PC-3 (cell line): ENCODE data around the gene ABCC10. TPM values are rescaled to one million over a fixed set of nuclear protein-coding genes. Genes with fewer than 3 reads are reported as not detected.

Experiments used
- ATAC-seq: fragments of 200-7000 bp; cut with Tn5 transposase; 2 replicates; pipeline ENCODE4 v1.9.1; 2020; ENCODE audit warnings: mild to moderate bottlenecking, moderate library complexity
- BruUV-seq: library from RNA; stranded (reverse); fragments of 400-500 nt; replicated peaks from 2 replicates; lab custom pipeline; 2021; lab: Mats Ljungman, UMichigan
- CTCF ChIA-PET: fragments of 300-600 bp; sonication (Branson Sonifier 250); formaldehyde crosslinking; loops from one replicate; lab custom pipeline; 2022; ENCODE audit warnings: antibody characterized with exemption; lab: Charles Lee
- POLR2A ChIA-PET: fragments of 300-600 bp; sonication (Branson Sonifier 250); formaldehyde crosslinking; loops from one replicate; lab custom pipeline; 2022; ENCODE audit warnings: antibody characterized with exemption; ENCODE audit not compliant: unreplicated experiment; lab: Charles Lee
- DNase-seq: peaks from one replicate; pipeline ENCODE4 v3.0.0-alpha.2; 2015
- H2AFZ ChIP-seq: fragments of 300-600 bp; sonication (generic); 2 replicates; pipeline ENCODE4 v1.6.0; 2016; ENCODE audit warnings: antibody characterized with exemption, low read length
- H3F3A ChIP-seq: fragments of 300-600 bp; sonication (generic); one replicate; pipeline ENCODE4 v1.6.0; 2017; ENCODE audit warnings: antibody characterized with exemption, low read length, control low read depth, mild to moderate bottlenecking; ENCODE audit not compliant: unreplicated experiment
- H3K27ac ChIP-seq: fragments of 300-600 bp; sonication (generic); 2 replicates; pipeline ENCODE4 v1.5.1; 2016; ENCODE audit warnings: mild to moderate bottlenecking, low read length
- H3K27me3 ChIP-seq: fragments of 300-600 bp; sonication (generic); 2 replicates; pipeline ENCODE4 v1.6.1; 2016; ENCODE audit warnings: low read length, mixed read lengths
- H3K36me3 ChIP-seq: fragments of 300-600 bp; sonication (generic); 2 replicates; pipeline ENCODE4 v1.6.1; 2016; ENCODE audit warnings: low read depth, mixed run types, low read length, mixed read lengths
- H3K4me1 ChIP-seq: fragments of 300-600 bp; sonication (generic); 2 replicates; pipeline ENCODE4 v1.5.1; 2016; ENCODE audit warnings: low read length; ENCODE audit not compliant: insufficient read depth
- H3K4me2 ChIP-seq: fragments of 300-600 bp; sonication (generic); 2 replicates; pipeline ENCODE4 v1.6.0; 2016; ENCODE audit warnings: low read length
- H3K4me3 ChIP-seq: fragments of 300-600 bp; sonication (generic); 2 replicates; pipeline ENCODE4 v1.5.1; 2016; ENCODE audit warnings: mild to moderate bottlenecking, low read length, mixed read lengths
- H3K79me2 ChIP-seq: fragments of 300-600 bp; sonication (generic); 2 replicates; pipeline ENCODE4 v1.6.1; 2017; ENCODE audit warnings: low read length, mixed read lengths
- H3K9ac ChIP-seq: fragments of 300-600 bp; sonication (generic); 2 replicates; pipeline ENCODE4 v1.6.0; 2016; ENCODE audit warnings: mild to moderate bottlenecking, low read length
- H3K9me2 ChIP-seq: fragments of 300-600 bp; sonication (generic); replicated peaks from 2 replicates; pipeline ENCODE4 v1.6.1; 2016; ENCODE audit warnings: mixed run types, low read length, mixed read lengths
- H3K9me3 ChIP-seq: fragments of 300-600 bp; sonication (generic); 2 replicates; pipeline ENCODE4 v1.6.1; 2016; ENCODE audit warnings: low read length, mixed read lengths
- H4K20me1 ChIP-seq: fragments of 300-600 bp; sonication (generic); 2 replicates; pipeline ENCODE4 v1.6.1; 2016; ENCODE audit warnings: low read length, mixed read lengths
- CTCF ChIP-seq: fragments of 300-600 bp; sonication (generic); conservative IDR thresholded peaks from 2 replicates; pipeline ENCODE4 v1.5.1; 2017; ENCODE audit warnings: antibody characterized with exemption, low read depth, mild to moderate bottlenecking, low read length
- EZH2 ChIP-seq: fragments of 300-600 bp; sonication (generic); IDR thresholded peaks from one replicate; pipeline ENCODE4 v1.6.1; 2017; ENCODE audit warnings: antibody characterized with exemption, mild to moderate bottlenecking, low read length; ENCODE audit not compliant: unreplicated experiment
- EZH2phosphoT487 ChIP-seq: fragments of 300-600 bp; sonication (generic); IDR thresholded peaks from 2 replicates; pipeline ENCODE4 v1.6.1; 2018; ENCODE audit warnings: mild to moderate bottlenecking, antibody characterized with exemption, low read length, borderline replicate concordance
- intact Hi-C: fragments of 100-400 bp; cut with micrococcal nuclease; formaldehyde crosslinking; loops from 2 replicates; pipeline ENCODE4 v1.9.0; 2023
- total RNA-seq: library from RNA; depleted of rRNA; stranded (reverse); fragments of >200 nt; gene quantifications from 2 replicates; pipeline ENCODE4 v1.2.3, GENCODE V29; 2014

The ABCC10 gene
- total RNA-seq, 1 experiment from 2014 or later, result 23.1 TPM

- H3K4me1 ChIP-seq, result peaks cover 37% of the 10 kb centered on the region
- intact Hi-C loops, result loop anchor here (2.0 kb wide), 1 partner anchor 20 kb away; no protein-coding TSS in a partner anchor
- ATAC-seq, result no peak
- H3K27me3 ChIP-seq, result no peaks in the 10 kb centered on the region
- no peaks in the 10 kb centered on the region for H4K20me1 ChIP-seq
- no peaks in the 10 kb centered on the region for H3F3A ChIP-seq
- no peak for DNase-seq
- TF ChIP-seq CTCF (no peak), EZH2phosphoT487 (no peak), EZH2 (no peak)
- no peaks in the 10 kb centered on the region for H3K9me2 ChIP-seq
- peak overlapping the region; percentile 94 for H3K4me2 ChIP-seq
- H3K9me3 ChIP-seq, result no peaks in the 10 kb centered on the region
- peak overlapping the region; percentile 90 for H3K4me3 ChIP-seq
- POLR2A ChIA-PET, result no interaction called here
- BruUV-seq, result no TSS peak
- H3K27ac ChIP-seq, result no peak overlapping the region
- H3K36me3 ChIP-seq, result no peaks in the 10 kb centered on the region
- H3K79me2 ChIP-seq, result peaks cover 38% of the 10 kb centered on the region
- peak overlapping the region; percentile 86 for H2AFZ ChIP-seq
- CTCF ChIA-PET, result no interaction called here
- peak overlapping the region; percentile 95 for H3K9ac ChIP-seq
Measured at GRCh38 chr6:43476746-43477145, 49.4 kb downstream of the ABCC10 start.

- peaks cover 41% of the 10 kb centered on the region for H3K4me1 ChIP-seq
- H3K36me3 ChIP-seq, result no peaks in the 10 kb centered on the region
- H2AFZ ChIP-seq, result peak within 1 kb of the TSS; percentile 86
- H3K9ac ChIP-seq, result peak within 1 kb of the TSS; percentile 95
- ChIA-PET CTCF (no interaction called here), POLR2A (no interaction called here)
- H4K20me1 ChIP-seq, result no peaks in the 10 kb centered on the region
- H3K4me3 ChIP-seq, result peak within 1 kb of the TSS; percentile 90
- H3K79me2 ChIP-seq, result peaks cover 45% of the 10 kb centered on the region
- no peaks in the 10 kb centered on the region for H3K9me3 ChIP-seq
- no peaks in the 10 kb centered on the region for H3K9me2 ChIP-seq
- no peaks in the 10 kb centered on the region for H3F3A ChIP-seq
- intact Hi-C loops, result loop anchor here (2.0 kb wide), 1 partner anchor 21 kb away; no protein-coding TSS in a partner anchor
- no TSS peak for BruUV-seq
- H3K4me2 ChIP-seq, result peak within 1 kb of the TSS; percentile 94
- DNase-seq (peak; percentile 89), ATAC-seq (peak; percentile 87)
- TF ChIP-seq CTCF, result no peak
- no peak for TF ChIP-seq EZH2phosphoT487
- no peak for TF ChIP-seq EZH2
- H3K27me3 ChIP-seq, result no peaks in the 10 kb centered on the region
- 0 out of 2 replicates have a peak within 1 kb of the TSS, but pooled peaks have one; percentile 15 for H3K27ac ChIP-seq
Measured at GRCh38 chr6:43477235-43478007, 50.1 kb downstream of the ABCC10 start, which contains the start of gene TJAP1. TJAP1 (plus strand) TSS chr6:43477570; CDS start chr6:43499002, 21,432 bp downstream.

GRCh38 chr6:43478008-43478372 lies 50.6 kb downstream of the ABCC10 start:
- Histone ChIP-seq H3F3A (no peaks in the 10 kb centered on the region), H3K9me2 (no peaks in the 10 kb centered on the region), H3K4me1 (peaks cover 44% of the 10 kb centered on the region), H3K9ac (peak overlapping the region; percentile 95), H3K4me3 (peak overlapping the region; percentile 90), H3K36me3 (no peaks in the 10 kb centered on the region), H2AFZ (no peak overlapping the region), H3K4me2 (peak overlapping the region; percentile 94), H3K79me2 (peaks cover 51% of the 10 kb centered on the region), H3K9me3 (no peaks in the 10 kb centered on the region), H4K20me1 (no peaks in the 10 kb centered on the region), H3K27me3 (no peaks in the 10 kb centered on the region), H3K27ac (0 out of 2 replicates have a peak overlapping the region, but pooled peaks have one; percentile 15)
- no peak for DNase-seq
- ChIA-PET CTCF (no interaction called here), POLR2A (no interaction called here)
- no peak for TF ChIP-seq EZH2
- no peak for TF ChIP-seq CTCF
- no peak for TF ChIP-seq EZH2phosphoT487
- TSS peak; percentile 61 for BruUV-seq
- intact Hi-C loops, result no loop called here
- no peak for ATAC-seq
